Tibial nerve (tissue), 4 donors: ENCODE data around the gene ZNFX1. TPM values are rescaled to one million over a fixed set of nuclear protein-coding genes. Genes with fewer than 3 reads are reported as not detected.

ENCODE experiments used
- DNase-seq, 2 donors: peaks; one replicate each; pipeline ENCODE4 v3.0.0-alpha.2; 2019; ENCODE audit warnings: low spot score in 2 of 2
- H3K27ac ChIP-seq, 4 donors: fragments of 200-600 bp; sonication (generic) in 3 of 4; one replicate each; pipeline ENCODE4 v1.5.1; 2017 to 2019; ENCODE audit warnings: mild to moderate bottlenecking in 1 of 4
- H3K27me3 ChIP-seq, 2 donors: fragments of 200-600 bp; sonication (generic) in 1 of 2; one replicate each; pipeline versions ENCODE4 v1.5.1 to v1.6.0; 2017 to 2019
- H3K36me3 ChIP-seq, 3 donors: fragments of 200-600 bp; sonication (generic); one replicate each; pipeline ENCODE4 v1.5.1; 2018 to 2019
- H3K4me1 ChIP-seq, 4 donors: fragments of 200-600 bp; sonication (generic) in 3 of 4; one replicate each; pipeline ENCODE4 v1.5.1; 2017 to 2019
- H3K4me3 ChIP-seq, 4 donors: fragments of 200-600 bp; sonication (generic) in 3 of 4; one replicate each; pipeline ENCODE4 v1.5.1; 2017 to 2019; ENCODE audit warnings: mild to moderate bottlenecking in 1 of 4, moderate library complexity in 1 of 4
- H3K9me3 ChIP-seq, 4 donors: fragments of 200-600 bp; sonication (generic) in 3 of 4; one replicate each; pipeline ENCODE4 v1.5.1; 2017 to 2019
- EP300 ChIP-seq, 2 donors: sonication (generic); formaldehyde crosslinking; IDR thresholded peaks; one replicate each; pipeline ENCODE4 v1.6.1; 2017; ENCODE audit warnings: antibody characterized with exemption in 2 of 2, mild to moderate bottlenecking in 1 of 2
- POLR2A ChIP-seq, 2 donors: fragments of 450-650 bp; IDR thresholded peaks; one replicate each; pipeline ENCODE4 v1.6.1; 2017; ENCODE audit warnings: antibody characterized with exemption in 2 of 2, mild to moderate bottlenecking in 2 of 2, moderate library complexity in 2 of 2
- WGBS, 2 donors: methylation state at CpG; one replicate each; pipeline ENCODE4 v1.1.5; 2018; 5-methylcytosine and 5-hydroxymethylcytosine counted together
- total RNA-seq, 4 donors: library from RNA; depleted of rRNA; stranded (reverse); fragments of >200 nt; gene quantifications; one replicate each; pipeline ENCODE4 v1.1.0, GENCODE V29; 2016
- TF ChIP-seq, protein P1 (sequence below), 5 experiments: fragments of 200-600 bp in 3 of 5; fragments of 450-650 bp in 2 of 5; sonication (generic) in 3 of 5; IDR thresholded peaks; one replicate each; pipeline ENCODE4 v1.5.1; 2016 to 2019; ENCODE audit warnings: antibody characterized with exemption in 5 of 5, mild to moderate bottlenecking in 3 of 5, moderate library complexity in 2 of 5

The ZNFX1 gene
- total RNA-seq, 4 donors from 2014 or later, result 35.0 to 45.2 (median 39.1) TPM

DNA sequence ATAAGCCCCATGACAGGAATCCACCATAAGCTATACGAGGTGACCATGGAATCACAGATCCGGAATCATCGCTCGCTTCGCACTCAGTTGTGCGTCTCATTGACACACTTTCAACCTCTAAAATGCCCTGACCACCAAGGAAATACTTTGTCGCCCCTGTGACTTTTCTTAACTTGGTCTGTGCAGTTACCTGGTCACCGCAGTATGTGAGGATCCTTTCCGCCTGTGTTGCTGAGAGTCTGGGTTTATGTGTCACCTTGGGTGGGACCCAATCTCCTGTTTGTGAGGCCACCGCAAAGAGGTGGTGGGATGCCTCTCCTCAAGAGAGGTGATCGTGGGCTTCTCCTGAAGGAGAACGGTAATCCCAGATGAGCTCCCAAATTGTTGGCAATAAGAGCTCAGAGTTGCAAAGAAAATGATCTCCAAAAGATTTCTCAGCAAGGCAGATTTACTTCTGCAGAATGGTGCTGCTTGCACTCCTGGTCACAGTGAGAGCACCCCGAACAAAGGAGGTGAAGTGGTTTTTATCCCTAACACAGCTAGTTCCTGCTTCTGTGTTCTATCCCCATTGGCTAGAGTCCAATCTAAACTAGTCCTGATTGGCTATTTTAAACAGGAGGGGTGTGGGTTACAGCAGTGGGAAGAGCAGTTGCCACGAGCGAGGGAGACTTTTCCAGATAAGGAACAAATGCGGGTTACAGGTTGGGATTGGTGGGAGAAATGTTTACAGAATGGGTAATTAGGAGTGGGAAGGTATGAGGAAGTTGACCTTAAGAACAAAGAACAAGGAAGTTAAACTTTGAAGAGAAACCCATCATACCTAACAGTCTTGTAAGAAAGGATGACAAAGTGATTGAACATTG lies 9.1 kb upstream of the ZNFX1 start:
- Histone ChIP-seq H3K9me3 (peaks cover 0 to 59% (median 13%) of the 10 kb centered on the region in 4 donors), H3K27ac (no peak overlapping the region), H3K4me1 (peaks cover 0 to 13% (median 5%) of the 10 kb centered on the region in 4 donors), H3K4me3 (no peak overlapping the region), H3K27me3 (no peaks in the 10 kb centered on the region), H3K36me3 (peaks cover 17 to 100% (median 47%) of the 10 kb centered on the region in 3 donors)
- TF ChIP-seq, protein P1, sequence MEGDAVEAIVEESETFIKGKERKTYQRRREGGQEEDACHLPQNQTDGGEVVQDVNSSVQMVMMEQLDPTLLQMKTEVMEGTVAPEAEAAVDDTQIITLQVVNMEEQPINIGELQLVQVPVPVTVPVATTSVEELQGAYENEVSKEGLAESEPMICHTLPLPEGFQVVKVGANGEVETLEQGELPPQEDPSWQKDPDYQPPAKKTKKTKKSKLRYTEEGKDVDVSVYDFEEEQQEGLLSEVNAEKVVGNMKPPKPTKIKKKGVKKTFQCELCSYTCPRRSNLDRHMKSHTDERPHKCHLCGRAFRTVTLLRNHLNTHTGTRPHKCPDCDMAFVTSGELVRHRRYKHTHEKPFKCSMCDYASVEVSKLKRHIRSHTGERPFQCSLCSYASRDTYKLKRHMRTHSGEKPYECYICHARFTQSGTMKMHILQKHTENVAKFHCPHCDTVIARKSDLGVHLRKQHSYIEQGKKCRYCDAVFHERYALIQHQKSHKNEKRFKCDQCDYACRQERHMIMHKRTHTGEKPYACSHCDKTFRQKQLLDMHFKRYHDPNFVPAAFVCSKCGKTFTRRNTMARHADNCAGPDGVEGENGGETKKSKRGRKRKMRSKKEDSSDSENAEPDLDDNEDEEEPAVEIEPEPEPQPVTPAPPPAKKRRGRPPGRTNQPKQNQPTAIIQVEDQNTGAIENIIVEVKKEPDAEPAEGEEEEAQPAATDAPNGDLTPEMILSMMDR (IDR thresholded peaks at IDR 0.05), result no peak
- no peak for TF ChIP-seq EP300 (IDR thresholded peaks at IDR 0.05)
- no peak for TF ChIP-seq POLR2A (IDR thresholded peaks at IDR 0.05)
- no peak for DNase-seq
- 96 to 97% methylated on average over 16 of the region's 16 CpGs for WGBS, 2 donors

DNA sequence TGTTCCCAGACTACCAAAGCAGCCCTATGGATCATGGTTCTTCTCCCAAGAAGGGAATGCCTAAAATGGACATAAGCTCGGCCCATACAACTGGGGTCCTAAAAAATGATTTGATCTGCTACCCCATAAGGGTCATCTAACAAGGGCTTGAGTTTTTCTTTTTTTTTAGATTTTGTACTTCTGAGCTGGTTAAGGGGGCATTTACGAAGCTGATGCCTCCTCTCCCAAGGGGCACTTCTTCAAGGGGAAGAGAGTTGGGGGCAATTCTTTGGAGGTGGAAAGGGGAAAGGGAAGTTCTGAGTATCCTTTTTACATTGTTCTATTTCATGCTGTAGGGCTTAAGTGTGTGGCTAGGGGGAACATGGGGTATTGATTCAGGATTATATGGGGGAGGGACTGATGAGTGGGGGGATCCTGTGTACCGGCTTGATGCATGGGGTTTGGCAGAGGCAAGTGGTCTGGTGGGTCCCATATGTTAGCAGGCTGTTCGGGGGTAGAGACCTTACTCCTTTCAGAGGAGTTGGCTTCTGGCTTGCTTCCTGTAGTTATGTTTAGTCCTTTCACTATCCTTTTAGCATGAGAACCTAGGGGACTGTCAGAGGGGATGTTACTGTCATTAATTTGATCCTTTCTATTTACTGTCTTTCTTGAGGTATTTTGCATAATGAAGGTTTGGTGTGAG lies 8.1 kb upstream of the ZNFX1 start:
- peaks cover 0 to 23% (median 5%) of the 10 kb centered on the region in 4 donors for H3K4me1 ChIP-seq
- H3K4me3 ChIP-seq, result no peak overlapping the region
- no peak overlapping the region for H3K27ac ChIP-seq
- H3K36me3 ChIP-seq, result peaks cover 19 to 100% (median 50%) of the 10 kb centered on the region in 3 donors
- no peak for TF ChIP-seq POLR2A (IDR thresholded peaks at IDR 0.05)
- TF ChIP-seq, protein P1 (IDR thresholded peaks at IDR 0.05), result no peak
- TF ChIP-seq EP300 (IDR thresholded peaks at IDR 0.05), result no peak
- 93 to 95% methylated on average over 4 of the region's 4 CpGs for WGBS, 2 donors
- H3K9me3 ChIP-seq, result peaks cover 0 to 66% (median 13%) of the 10 kb centered on the region in 4 donors
- no peak for DNase-seq
- no peaks in the 10 kb centered on the region for H3K27me3 ChIP-seq

DNA sequence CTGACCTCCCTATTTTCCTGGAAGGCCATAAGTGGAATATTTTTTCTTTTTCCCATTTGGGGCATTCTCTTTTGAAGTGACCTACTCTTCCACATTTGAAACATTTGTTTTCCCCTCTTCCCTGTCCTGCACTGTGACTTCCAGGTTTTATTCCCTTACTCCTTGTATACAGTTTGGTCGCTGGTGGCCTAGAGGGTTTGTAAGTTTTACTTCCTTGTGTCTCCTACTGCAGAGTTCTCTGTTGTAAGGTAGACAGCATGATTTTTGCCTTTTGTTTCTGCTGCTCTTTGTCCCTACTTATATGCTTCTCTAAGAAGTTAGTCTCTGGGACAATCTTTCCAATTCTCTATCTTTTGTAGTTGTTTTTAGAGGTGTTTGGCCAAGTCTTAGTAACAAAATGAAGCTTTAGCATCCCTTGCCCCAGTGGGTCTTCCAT lies 7.4 kb upstream of the ZNFX1 start:
- H3K9me3 ChIP-seq, result peaks cover 0 to 70% (median 15%) of the 10 kb centered on the region in 4 donors
- H3K4me1 ChIP-seq, result peaks cover 0 to 30% (median 8%) of the 10 kb centered on the region in 4 donors
- no peak overlapping the region for H3K27ac ChIP-seq
- no peaks in the 10 kb centered on the region for H3K27me3 ChIP-seq
- H3K4me3 ChIP-seq, result no peak overlapping the region
- no peak for DNase-seq
- TF ChIP-seq, protein P1 (IDR thresholded peaks at IDR 0.05), result no peak
- TF ChIP-seq POLR2A (IDR thresholded peaks at IDR 0.05), result no peak
- TF ChIP-seq EP300 (IDR thresholded peaks at IDR 0.05), result no peak
- 89 to 90% methylated on average over 1 of the region's 1 CpG for WGBS, 2 donors
- peaks cover 23 to 100% (median 57%) of the 10 kb centered on the region in 3 donors for H3K36me3 ChIP-seq

DNA sequence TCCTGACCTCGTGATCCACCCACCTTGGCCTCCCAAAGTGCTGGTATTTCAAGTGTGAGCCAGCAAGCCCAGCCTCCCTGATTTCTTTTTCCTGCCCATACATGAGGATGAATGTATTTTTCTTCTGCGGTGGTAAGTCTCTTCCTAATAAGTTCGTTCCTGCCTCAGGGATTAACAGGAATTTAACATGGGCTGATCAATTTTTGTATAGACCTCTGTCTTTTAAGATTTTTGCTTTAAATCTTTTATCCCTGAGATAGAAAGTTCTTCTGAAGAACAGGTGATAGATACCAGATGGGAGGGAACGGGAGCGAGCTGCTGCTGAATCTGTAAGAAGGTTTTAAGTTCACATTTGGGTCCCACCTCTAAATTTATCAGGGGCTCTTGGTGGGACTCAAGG lies 7.0 kb upstream of the ZNFX1 start:
- no peak for DNase-seq
- TF ChIP-seq, protein P1 (IDR thresholded peaks at IDR 0.05), result no peak
- peaks cover 21 to 100% (median 58%) of the 10 kb centered on the region in 3 donors for H3K36me3 ChIP-seq
- 95 to 96% methylated on average over 5 of the region's 5 CpGs for WGBS, 2 donors
- H3K4me3 ChIP-seq, result no peak overlapping the region
- no peaks in the 10 kb centered on the region for H3K27me3 ChIP-seq
- no peak overlapping the region for H3K27ac ChIP-seq
- H3K4me1 ChIP-seq, result peaks cover 0 to 34% (median 13%) of the 10 kb centered on the region in 4 donors
- peaks cover 0 to 70% (median 15%) of the 10 kb centered on the region in 4 donors for H3K9me3 ChIP-seq
